NCI-H524 treated with DMSO at 0.1 percent for 48 hours (cell line): ENCODE results near the gene GEMIN5.
A peak's percentile ranks its signal among the peaks of the same experiment; 100 is the strongest.

Experiments
- DNase-seq: peaks from one replicate; lab custom pipeline; 2025; lab: John Stamatoyannopoulos, UW

GEMIN5 gene

DNA sequence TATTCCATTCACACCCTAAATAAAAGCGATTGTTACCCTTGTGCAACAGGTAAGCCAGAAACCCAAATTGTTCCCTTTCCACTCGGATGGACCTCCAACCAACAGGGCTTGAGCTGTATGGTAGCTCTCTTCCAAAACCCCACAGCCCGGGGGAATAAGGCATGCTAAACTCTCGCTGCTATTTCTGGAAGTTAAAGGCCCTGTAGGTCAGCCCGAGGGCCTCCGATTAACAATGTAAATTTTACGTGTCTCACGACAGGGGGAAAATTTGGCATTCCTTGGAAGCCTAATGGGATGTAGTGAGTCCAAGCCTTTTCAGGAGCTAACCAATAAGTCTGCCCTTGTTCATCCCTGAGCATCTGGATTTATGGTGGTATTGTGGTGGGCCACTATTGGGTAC lies 53.6 kb downstream of the GEMIN5 start:
- no peak for DNase-seq

DNA sequence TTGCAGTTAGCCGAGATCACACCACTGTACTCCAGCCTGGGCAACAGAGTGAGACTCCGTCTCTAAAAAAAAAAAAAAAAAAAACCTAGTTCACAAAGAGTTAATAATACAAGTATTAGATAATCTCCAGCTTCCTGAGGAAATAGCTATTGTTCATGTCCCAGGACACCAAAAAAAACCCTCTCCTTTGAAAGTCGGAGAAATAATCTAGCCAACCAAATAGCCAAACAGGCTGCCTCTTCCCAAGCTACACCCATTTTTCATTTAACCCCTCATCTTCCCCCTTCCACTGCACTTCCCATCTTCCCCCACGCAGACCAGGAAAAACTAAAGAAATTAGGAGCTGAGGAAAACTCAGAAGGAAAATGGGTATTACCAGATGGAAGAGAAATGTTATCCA lies 56.0 kb downstream of the GEMIN5 start:
- no peak for DNase-seq

DNA sequence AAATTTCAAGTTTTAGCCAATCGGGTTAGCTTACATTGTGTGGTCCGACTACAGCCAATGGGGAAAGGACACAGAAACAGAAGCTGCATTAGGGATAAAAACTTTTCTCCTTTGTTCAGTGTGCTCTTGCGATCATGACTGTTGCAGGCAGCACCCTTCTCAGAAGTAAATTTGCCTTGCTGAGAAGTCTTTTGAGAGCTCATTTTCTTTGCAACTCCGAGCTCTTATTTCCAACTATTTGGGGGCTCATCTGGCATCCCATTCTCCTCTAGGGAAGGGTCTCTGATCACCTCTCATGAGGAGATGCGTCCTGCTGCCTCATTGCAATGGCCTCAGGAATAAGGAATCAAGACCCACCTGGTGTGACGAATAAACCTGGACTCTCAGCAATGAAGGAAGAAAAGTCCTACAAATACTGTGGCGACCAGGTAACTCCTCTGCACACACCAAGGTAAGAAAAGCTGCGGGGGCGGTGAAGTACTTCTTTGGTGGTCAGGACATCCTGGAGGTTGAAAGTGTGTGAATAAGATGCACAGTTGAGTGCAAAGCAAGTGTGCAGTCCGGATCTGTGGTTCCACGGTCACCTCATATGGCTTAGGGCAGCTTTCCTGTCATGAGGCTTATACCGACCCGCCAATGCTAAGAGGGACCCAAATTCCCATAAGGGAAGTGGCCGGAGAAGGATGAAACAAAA lies 59.2 kb downstream of the GEMIN5 start:
- no peak for DNase-seq

DNA sequence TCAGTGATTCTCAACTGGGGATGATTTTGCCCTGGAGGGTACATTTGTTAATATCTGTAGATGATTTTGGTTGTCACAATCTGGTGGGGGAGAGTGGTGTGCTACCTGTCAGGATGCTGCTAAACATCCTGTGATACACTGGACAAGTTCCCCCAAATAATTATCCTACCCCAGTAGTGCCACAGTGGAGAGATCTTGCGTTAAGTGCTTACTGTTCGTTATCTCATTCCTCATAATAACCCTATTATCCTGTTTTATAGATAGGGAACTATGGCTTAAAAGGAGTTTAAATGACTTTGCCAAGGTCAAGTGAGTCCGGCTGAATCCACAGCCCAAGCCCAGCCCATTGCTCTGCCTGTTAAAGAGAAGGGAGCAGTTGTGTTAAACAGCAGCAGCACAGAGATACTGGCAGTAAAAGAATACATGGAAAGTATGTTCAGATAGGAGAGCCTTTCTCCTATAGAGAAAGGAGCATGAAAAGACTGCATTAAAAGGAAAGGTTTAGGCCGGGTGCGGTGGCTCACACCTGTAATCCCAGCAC lies 64.2 kb downstream of the GEMIN5 start:
- no peak for DNase-seq

DNA sequence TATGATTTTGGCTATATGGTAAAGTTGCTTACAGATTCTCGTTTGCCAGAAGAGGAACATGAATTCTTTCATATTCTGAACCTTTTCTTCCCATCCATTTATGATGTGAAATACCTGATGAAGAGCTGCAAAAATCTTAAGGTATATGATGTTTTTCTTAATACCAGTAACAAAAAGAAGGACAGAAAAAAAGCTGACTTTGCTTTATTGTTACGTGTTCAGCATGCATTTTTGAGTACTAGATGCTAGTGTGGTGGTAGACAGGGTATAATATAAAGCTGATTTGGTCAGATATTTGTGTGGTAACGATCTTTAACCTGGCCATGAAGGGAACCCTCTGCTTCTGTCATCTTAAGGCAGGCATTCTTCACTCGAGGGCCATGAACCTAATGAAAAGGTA lies 66.3 kb downstream of the GEMIN5 start:
- no peak for DNase-seq

DNA sequence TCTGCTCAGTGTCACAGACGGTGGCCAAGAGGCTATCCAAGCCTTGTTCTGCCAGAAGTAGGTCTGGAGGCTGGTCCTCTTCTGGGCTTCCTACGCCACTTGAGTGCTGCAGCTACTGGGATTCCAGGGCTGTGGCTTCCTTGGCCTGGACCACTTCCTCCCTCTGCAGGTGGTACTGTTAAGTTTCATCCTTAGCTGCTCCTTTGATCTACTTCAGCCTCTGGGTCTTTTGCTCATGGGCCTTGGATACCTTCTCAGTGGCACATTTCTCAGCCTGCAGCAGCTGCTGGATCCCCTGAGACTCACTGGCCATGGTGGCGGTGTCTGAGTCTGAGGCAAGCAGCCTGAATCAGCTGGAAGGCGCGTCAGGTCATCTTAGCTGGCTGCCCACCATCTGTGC lies 69.3 kb downstream of the GEMIN5 start:
- DNase-seq = no peak

DNA sequence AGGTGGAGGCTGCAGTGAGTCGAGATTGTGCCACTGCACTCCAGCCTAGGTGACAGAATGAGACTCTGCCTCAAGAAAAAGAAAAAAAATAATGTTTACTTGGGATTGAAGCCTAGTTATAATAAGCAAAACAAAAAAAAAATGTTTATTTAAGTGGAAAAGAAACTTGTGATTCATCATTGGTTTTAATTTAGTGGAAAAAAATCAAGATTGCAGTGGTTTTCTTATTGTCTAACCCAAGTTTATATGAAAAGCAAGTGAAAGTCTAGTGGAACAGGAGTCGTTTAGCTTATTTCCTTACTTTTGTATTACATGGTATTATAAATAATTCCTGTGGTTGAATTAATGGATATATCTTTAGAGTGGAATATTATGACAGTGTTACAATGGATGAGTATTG lies 71.2 kb downstream of the GEMIN5 start:
- DNase-seq = no peak

DNA sequence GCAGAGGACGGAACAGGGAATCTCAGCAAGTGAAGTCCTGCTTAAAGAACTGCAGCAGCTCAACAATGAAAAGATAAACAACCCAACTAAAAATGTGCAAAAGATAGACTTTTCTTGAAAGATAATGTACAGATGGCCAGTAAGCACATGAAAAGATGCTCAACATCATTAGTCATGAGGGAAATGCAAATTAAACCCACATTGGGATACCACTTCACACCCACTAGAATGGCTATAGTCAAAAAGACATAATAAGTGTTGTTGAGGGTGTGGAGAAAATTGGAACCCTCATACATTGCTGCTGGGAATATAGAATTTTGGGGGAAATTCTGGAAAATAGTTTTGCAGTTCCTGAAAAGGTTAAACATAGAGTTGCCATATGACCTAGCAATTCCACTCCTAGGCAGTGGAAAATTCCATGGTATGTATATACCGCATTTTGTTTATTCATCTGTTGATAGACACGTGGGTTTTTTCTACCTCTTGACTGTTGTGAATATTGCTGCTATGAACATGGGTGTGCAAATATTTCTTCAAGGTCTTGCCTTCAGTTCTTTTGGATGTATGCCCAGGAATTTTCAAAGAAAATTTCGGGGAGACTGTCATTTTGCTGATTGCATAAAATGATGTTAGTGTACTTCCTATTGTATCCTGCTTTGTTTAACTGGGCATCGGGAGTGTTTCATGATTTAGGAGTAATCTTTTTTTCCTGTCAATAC lies 72.4 kb downstream of the GEMIN5 start:
- no peak for DNase-seq

DNA sequence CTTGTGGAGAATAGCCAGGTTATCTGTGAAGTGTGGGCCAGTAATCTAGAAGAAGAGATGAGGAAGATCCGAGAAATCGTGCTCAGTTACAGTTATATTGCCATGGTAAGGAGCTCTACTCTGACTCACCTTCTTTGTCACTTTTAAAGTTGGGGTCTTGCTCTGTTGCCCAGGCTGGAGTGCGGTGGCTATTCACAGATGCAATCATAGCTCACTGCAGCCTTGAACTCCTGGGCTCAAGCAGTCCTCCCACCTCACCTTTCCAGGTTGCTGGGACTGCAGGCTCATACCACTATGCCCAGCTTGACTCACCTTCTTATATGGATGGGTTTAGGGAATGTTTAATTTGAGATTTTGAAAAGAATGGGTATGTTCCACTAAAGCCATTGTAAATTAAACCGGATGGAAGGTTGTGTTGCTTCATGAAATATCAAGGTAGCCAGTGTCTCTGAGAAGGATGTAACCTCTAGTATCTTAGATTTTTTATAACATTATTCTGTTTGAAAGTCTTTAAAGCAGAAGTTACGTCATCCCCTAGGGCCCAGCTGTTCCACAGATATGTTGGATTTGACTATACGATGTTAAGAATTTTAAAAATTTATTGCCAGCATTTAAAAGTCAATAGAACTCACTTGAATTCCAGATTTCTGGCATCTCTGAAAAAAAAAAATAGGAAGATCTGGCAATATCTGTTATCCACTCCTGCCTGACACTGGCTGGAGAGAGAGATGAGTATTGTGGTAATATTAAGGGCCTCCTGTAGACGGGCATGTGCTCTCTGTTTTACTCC lies 74.5 kb downstream of the GEMIN5 start:
- no peak for DNase-seq

DNA sequence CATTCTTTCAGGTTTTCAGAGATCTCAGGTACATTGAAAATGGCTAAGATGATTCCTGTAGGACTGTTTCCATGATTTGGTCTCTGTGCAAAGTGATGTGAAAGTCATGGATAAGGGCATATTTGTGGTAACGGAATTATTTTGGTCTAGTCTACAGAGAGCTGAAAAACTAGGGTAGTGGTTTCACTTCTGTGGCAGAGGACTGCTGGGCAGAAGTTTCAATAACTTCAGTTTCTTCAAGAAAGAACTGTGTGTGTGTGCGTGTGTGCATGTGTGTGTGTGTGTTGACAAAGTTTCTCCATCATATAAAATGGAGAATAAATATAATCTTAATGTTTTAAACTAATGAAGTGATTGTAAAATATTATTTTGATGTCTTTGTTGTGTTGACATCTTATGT lies 75.2 kb downstream of the GEMIN5 start:
- DNase-seq = no peak

DNA sequence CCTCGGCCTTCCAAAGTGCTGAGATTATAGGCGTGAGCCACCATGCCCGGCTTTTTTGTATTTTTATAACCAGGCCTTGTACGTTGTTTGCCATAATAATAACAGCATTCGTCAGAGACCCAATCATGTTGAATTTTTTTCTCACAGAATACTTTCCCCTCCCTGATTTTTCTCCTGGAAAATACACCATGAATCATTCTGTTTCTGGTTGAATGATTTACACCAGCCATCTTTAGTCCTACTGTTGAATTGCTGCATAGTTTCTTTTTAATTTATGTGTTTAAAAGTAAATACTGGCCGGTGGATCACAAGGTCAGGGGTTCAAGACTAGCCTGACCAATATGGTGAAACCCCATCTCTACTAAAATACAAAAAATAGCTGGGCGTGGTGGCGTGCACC lies 76.1 kb downstream of the GEMIN5 start:
- no peak for DNase-seq

DNA sequence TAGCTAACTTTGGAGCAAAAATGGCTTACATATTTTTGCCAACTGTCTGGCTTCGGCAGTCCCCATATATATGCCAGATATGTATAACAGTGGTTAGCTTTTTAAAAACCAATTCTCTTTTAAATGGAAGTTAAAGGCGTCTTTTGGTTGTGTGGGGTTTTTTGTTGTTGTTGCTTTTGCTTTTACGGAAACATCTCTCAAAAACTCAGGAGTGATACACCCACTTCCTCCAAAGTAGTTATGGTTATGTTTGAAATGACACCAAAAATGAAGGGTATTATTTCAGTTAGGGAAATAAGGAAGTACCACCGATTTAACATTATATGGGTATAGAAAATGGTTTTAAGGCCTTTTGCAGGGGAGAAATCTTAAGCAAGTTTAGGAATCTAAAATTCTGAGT lies 77.2 kb downstream of the GEMIN5 start:
- DNase-seq = no peak

DNA sequence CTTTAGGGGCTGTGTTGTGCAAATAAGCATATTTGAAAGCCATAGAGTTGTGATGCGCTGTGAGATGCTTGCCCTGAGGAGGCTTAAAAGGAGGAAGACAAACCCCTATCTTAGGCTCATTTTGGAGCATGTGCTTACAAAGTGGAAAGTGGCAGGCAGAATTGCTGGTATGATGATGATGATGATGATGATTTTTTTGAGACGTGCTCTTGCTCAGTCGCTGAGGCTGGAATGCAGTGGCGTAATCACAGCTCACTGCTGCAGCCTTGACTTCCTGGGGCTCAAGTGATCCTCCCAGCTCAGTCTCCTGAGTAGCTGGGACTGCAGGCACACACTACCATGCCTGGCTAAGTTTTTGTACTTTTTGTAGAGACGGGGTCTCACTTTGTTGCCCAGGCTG lies 77.9 kb downstream of the GEMIN5 start:
- DNase-seq = no peak

DNA sequence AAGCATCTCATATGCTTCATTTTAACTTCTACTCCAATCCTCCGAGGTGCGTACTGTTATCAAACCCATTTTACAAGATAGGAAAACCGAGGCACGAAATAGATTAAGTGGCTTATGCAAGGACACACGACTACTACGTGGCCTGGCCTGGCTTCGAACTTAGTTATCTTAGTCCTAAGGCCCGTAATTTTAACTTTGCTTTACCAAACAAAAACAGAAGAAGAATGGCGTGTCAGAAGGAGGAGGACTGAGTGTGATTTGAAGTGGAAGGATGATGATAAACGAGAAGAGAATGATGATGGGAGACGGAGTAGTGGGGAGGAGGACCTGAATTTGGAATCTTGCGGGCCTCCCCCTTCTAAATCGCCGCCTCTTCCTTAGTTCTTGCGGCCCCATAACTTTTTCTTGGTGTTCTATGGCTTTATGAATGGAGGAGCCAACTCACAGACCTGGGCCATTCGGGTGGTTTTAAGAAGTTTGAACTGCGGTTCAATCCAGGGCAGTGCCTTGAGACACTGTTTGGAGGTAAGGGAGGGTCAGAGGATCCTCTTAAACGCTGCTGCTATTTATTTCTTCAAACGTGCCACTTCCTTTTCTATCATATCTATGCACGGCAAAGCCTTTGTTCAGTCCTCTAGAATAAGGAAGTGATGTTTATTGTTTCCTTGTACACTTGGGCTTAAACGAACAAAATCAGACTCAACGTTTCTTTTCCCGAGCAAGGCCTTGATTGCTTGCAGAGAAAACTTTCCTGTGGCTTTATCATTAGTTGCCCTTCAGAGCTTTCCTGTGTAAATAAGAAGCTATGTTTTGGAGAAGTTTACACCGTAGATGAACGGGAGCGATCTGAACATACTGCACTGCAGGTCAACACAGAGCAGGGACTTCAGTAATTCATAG lies 78.8 kb downstream of the GEMIN5 start:
- no peak for DNase-seq

DNA sequence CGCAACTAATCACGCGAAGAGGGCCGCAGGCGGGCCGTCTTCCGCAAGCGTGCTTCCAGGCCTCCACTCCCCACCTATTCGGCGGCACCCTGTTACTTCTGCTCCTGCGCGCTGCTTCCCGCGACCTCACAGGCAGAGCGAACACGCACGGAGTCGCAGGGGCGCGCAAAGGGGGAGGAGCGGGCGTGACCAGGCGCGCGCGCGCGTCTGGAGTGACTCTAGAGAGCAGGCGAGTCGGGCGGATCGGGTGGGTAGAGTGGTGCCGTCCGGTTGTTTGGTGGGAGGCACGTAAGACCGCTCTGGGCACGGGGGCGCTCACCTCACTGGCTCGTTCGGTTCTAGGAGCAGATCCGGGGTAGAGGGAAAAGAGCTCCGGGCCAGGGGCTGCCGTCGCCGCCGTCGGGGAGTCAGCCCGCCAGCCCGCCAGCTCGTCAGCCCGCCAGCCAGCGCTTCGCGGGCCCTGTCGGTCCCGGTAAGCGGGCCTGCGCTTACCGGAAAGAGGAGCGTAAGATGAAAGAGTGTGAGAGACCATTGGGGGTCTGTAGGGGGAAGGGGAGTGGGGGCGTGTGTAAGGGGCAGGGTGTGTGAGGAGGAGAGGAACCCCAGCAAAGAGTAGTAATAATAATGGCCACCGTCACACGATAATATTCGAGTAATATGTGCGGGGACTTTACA lies 79.6 kb downstream of the GEMIN5 start, which contains the start of gene CNOT8:
Gene CNOT8, plus strand, starts transcription at position 331 of the 675 bp plus-strand sequence. CDS start 4,652 bp downstream, outside the sequence.
- peak; percentile 88 for DNase-seq

DNA sequence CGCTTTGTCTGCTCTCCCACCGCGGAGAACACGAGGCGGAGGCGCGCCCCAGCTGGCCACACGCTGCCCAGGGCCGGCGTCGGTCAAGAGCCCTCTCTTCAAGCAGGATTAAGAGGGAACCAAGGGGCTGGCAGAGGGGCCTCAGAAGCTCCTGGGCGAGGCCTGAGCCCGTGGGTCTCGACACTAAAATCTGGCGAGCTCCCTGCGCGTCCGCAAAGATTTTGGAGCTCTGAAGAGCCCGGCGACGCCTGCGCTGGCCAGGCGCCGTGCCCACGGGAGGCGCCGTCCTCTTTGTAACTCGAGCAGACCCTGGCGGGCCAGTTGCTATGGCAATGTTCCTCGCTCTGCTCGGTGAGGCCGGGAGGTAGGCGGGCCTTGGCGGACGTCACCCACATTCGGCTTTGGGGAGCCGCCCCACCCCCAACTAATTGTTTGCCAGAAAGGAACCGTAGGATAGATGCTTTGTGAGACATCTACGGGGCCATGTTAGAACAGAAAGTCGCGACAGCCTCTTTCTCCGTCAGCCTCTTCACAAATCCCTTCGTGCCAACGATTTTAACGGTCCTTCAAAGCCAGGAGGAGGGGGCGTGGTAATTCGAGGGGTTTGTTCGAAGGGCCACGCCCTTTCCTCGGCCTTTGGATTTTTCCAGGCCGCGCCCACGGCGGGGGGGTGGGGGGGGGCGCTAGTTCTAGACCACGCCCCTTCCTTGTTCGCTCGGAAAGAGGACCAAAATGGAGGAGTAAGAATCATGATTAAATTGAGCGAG lies 80.3 kb downstream of the GEMIN5 start:
- DNase-seq = peak; percentile 81

DNA sequence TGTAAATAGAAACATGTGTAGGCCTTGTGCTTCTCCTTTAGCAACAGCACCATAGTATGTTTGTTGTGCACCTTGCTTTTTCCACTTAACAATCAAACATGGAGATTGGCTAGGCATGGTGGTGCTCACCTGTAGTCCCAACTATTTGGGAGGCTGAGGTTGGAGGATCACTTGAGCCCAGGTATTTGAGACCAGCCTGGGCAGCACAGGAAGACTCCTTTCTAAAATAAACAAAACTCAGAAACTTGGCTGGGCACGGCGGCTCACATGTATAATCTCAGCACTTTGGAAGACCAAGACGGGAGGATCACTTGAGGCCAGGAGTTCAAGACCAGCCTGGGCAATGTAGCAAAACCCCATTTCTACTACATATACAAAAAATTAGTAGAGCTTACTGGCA lies 86.7 kb downstream of the GEMIN5 start:
- DNase-seq = no peak

DNA sequence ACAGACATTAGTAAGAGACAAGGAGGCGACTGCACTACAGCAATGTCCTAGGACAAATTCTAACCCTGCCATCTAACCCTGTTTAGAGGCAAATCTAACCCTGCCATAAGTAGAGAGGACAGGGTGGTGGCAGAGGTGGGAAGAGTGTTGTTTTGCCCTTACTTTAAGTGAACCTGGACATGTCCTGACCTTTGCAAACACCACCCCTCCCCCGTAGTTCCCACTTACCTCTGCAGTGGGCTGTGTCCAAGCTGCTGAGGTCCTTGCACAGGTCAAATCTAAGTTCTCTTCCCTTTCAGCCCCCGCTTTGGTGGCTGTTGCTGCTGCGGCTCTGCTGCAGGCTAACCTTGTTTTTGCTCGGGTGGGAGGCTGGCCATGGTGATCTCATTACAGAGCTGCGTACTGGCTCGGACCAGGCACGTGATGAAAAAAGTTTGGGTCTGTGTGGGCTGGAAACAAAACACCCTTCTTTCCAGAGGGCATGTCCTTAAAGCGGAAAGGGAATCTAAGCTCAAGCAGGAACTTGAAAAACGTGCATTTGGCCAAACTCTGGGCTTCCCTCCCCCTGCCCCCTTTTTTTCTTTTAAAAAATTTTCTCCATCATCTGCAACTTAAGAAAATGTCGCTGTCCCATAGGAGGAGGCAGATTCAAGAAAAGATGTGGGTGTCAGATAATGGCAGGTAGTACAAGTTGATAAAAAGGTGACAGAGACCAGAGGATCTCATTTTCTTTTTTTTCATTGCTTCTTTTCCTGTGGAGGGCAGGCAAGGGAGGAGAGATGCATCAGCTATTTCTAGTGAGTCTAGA lies 87.6 kb downstream of the GEMIN5 start, which contains the start of gene FAXDC2:
Gene FAXDC2, minus strand, starts transcription at position 349 of the 808 bp plus-strand sequence. CDS start 12,425 bp downstream, outside the sequence.
- DNase-seq = no peak

DNA sequence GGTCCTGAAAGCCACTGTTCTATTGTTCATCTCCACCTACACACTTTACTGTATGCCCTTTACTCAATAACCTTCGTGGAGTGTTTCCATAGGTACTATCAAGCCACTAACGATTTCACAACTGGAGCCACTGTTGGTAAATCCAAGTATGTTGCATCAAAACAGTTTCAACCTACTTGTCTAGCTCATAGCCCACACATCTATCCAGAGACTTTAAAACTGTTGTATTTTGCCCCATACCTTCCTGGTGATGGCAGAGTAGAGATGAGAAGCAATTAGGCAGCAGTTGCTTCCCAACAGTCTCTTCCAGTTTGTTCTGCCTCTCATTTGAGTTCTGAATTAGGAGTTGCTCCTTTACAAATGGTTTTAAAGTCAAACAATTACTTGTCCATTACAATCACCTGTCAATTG lies 88.2 kb downstream of the GEMIN5 start:
- no peak for DNase-seq
